Left ventricle myocardium superior (tissue), 1 donor: ENCODE measurements around the gene HMOX2. TPM values are rescaled to one million over a fixed set of nuclear protein-coding genes. Genes with fewer than 3 reads are reported as not detected.
A peak's percentile ranks its signal among the peaks of the same experiment; 100 is the strongest.

Experiments used
- ATAC-seq: fragments of 200-7000 bp; cut with Tn5 transposase; one replicate; pipeline ENCODE4 v1.9.1; 2020; ENCODE audit warnings: mild to moderate bottlenecking, moderate library complexity
- DNase-seq: peaks from one replicate; pipeline ENCODE4 v3.0.0-alpha.2; 2020
- intact Hi-C: fragments of 100-400 bp; cut with micrococcal nuclease; formaldehyde crosslinking; loops from one replicate; pipeline ENCODE4 v1.11.0; 2022
- total RNA-seq: library from RNA; stranded (reverse); fragmentation: NEBNext Ultra II Directional; extraction: Animal tissue kit (Norgen Biotek cat#: 25700); gene quantifications from one replicate; pipeline ENCODE4 v1.2.1, GENCODE V29; 2021
- donor health status: DM: no; HTN: yes; CAD: no; lungs with severe emphysema.

HMOX2 gene
- total RNA-seq, 1 donor from 2014 or later: 121 TPM

- no peak for DNase-seq
- ATAC-seq: no peak
- intact Hi-C loops: no loop called here
These were observed 19.6 kb downstream of the HMOX2 start for GRCh38 chr16:4495766-4496165.

GRCh38 chr16:4496305-4496704 is 20.1 kb downstream of the HMOX2 start:
- no peak for ATAC-seq
- intact Hi-C loops: no loop called here
- DNase-seq: no peak

GRCh38 chr16:4498546-4499195 is 22.5 kb downstream of the HMOX2 start:
- DNase-seq (no peak), ATAC-seq (no peak)
- intact Hi-C loops: no loop called here

- ATAC-seq: no peak
These were observed 23.0 kb downstream of the HMOX2 start for GRCh38 chr16:4499196-4499555.

GRCh38 chr16:4500272-4500671 is 24.1 kb downstream of the HMOX2 start:
- ATAC-seq (peak; percentile 84), DNase-seq (no peak)
- intact Hi-C loops: loop anchor here (10.0 kb wide), 1 partner anchor 55 kb away; the partner anchor contains the start of gene C16orf96

More at GRCh38 chr16:4499196-4499555, 23.0 kb downstream of the HMOX2 start:
- intact Hi-C loops: no loop called here
- DNase-seq: no peak

GRCh38 chr16:4501071-4501478 is 24.9 kb downstream of the HMOX2 start:
- DNase-seq: no peak
- intact Hi-C loops: loop anchor here (10.0 kb wide), 1 partner anchor 54 kb away; the partner anchor contains the start of gene C16orf96

GRCh38 chr16:4505356-4506147 is 29.4 kb downstream of the HMOX2 start:
- intact Hi-C loops: loop anchor here (10.0 kb wide), 1 partner anchor 49 kb away; the partner anchor contains the start of gene C16orf96
- ATAC-seq (no peak), DNase-seq (no peak)

More at GRCh38 chr16:4501071-4501478, 24.9 kb downstream of the HMOX2 start:
- peak; percentile 52 for ATAC-seq

- peak; percentile 71 for ATAC-seq
- intact Hi-C loops: loop anchor here (10.0 kb wide), 1 partner anchor 48 kb away; the partner anchor contains the start of gene C16orf96
- no peak for DNase-seq
These were observed 30.3 kb downstream of the HMOX2 start for GRCh38 chr16:4506450-4506849.

- no peak for ATAC-seq
- intact Hi-C loops: loop anchor here (10.0 kb wide), 1 partner anchor 47 kb away; the partner anchor contains the start of gene C16orf96
These were observed 31.6 kb downstream of the HMOX2 start for GRCh38 chr16:4507588-4508345.

GRCh38 chr16:4508806-4509205 is 32.6 kb downstream of the HMOX2 start:
- DNase-seq (no peak), ATAC-seq (no peak)
- intact Hi-C loops: loop anchor here (10.0 kb wide), 1 partner anchor 46 kb away; the partner anchor contains the start of gene C16orf96

More at GRCh38 chr16:4507588-4508345, 31.6 kb downstream of the HMOX2 start:
- DNase-seq: no peak

- intact Hi-C loops: loop anchor here (10.0 kb wide), 1 partner anchor 45 kb away; the partner anchor contains the start of gene C16orf96
- DNase-seq (no peak), ATAC-seq (no peak)
These were observed 33.2 kb downstream of the HMOX2 start for GRCh38 chr16:4509420-4509819.

GRCh38 chr16:4510131-4510530 is 33.9 kb downstream of the HMOX2 start:
- no peak for ATAC-seq
- DNase-seq: no peak
- intact Hi-C loops: no loop called here

GRCh38 chr16:4510747-4511426 is 34.7 kb downstream of the HMOX2 start:
- ATAC-seq: peak; percentile 52
- intact Hi-C loops: no loop called here
- peak; percentile 43 for DNase-seq

GRCh38 chr16:4511441-4512082 is 35.4 kb downstream of the HMOX2 start:
- intact Hi-C loops: no loop called here
- peak; percentile 71 for ATAC-seq

GRCh38 chr16:4512473-4512872 is 36.3 kb downstream of the HMOX2 start:
- DNase-seq (no peak), ATAC-seq (no peak)
- intact Hi-C loops: no loop called here

More at GRCh38 chr16:4511441-4512082, 35.4 kb downstream of the HMOX2 start:
- DNase-seq: peak; percentile 77

GRCh38 chr16:4513086-4513860 is 37.1 kb downstream of the HMOX2 start:
- DNase-seq (peak; percentile 50), ATAC-seq (peak; percentile 14)
- intact Hi-C loops: no loop called here

GRCh38 chr16:4513881-4514280 is 37.7 kb downstream of the HMOX2 start:
- ATAC-seq (no peak), DNase-seq (no peak)
- intact Hi-C loops: no loop called here
